Activated T-helper 17 cell treated with anti-CD3 and anti-CD28 coated beads, Interleukin-2, amount 50 U/mL, for 72 hours (primary cell): ENCODE data around the gene COQ2. TPM values are rescaled to one million over a fixed set of nuclear protein-coding genes. Genes with fewer than 3 reads are reported as not detected.
"Not testable (repeated sequence)": the region's sequence is repeated elsewhere in the genome, so short reads cannot be mapped to it uniquely, and the experiment has no call there.

ENCODE experiments used
- ATAC-seq: fragments of 150-1000 bp; cut with Tn5 transposase; replicated peaks from 2 replicates; pipeline ENCODE4 v1.10.0; 2021; ENCODE audit warnings: mild to moderate bottlenecking, moderate library complexity
- H3K27ac Mint-ChIP-seq: one replicate; pipeline ENCODE4 v1.8.0; 2022; ENCODE audit warnings: mixed read lengths
- H3K27me3 Mint-ChIP-seq: one replicate; pipeline ENCODE4 v1.8.0; 2022; ENCODE audit warnings: mixed read lengths
- H3K36me3 Mint-ChIP-seq: one replicate; pipeline ENCODE4 v1.8.0; 2022; ENCODE audit warnings: low read depth, mild to moderate bottlenecking, mixed read lengths
- H3K4me1 Mint-ChIP-seq: one replicate; pipeline ENCODE4 v1.8.0; 2022; ENCODE audit warnings: mixed read lengths
- H3K4me3 Mint-ChIP-seq: one replicate; pipeline ENCODE4 v1.8.0; 2022; ENCODE audit warnings: mild to moderate bottlenecking, mixed read lengths
- H3K9me3 Mint-ChIP-seq: one replicate; pipeline ENCODE4 v1.8.0; 2022; ENCODE audit warnings: mixed read lengths
- total RNA-seq, 2 donors: library from RNA; stranded (reverse); gene quantifications; one replicate each; pipeline ENCODE4 v1.2.3, GENCODE V29; 2022

COQ2 gene, protein sequence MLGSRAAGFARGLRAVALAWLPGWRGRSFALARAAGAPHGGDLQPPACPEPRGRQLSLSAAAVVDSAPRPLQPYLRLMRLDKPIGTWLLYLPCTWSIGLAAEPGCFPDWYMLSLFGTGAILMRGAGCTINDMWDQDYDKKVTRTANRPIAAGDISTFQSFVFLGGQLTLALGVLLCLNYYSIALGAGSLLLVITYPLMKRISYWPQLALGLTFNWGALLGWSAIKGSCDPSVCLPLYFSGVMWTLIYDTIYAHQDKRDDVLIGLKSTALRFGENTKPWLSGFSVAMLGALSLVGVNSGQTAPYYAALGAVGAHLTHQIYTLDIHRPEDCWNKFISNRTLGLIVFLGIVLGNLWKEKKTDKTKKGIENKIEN
- total RNA-seq = 10 to 100 TPM in 1 of 2 donors, 1 to 10 TPM in 1; 7.5 to 12.7 TPM

DNA sequence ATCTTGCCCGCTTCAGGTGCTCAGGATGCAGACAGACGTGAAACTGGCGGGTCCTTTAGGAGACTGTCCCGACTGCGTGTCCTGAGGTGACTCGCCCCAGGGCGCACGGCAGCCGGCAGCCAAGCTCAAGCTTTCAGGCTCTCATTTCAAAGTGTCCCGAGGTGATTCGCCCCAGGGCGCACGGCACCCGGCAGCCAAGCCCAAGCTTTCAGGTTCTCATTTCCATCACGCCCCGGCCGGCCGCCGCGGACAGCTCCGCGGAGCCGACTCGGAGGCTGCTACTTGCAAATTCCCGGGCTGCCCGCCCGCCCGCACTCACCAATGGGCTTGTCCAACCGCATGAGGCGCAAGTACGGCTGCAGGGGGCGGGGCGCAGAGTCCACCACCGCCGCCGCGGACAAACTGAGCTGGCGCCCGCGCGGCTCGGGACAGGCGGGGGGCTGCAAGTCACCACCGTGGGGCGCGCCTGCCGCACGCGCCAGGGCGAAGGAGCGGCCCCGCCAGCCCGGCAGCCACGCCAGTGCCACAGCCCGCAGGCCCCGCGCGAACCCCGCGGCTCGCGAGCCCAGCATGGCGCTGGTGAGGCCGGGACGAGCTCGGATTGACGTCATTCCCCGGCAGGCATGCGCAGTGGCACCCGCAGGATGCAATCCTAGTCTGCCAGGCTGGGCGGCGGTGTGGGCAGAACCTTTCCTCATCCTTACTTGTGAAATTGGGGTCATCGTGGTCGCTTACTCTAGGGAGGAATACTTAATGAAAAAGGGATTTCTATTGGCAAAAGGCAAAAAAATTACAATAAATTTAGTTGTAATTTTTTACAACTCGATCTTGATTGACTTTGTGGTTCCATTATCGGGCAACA, at the start of gene COQ2:
Gene COQ2 (minus strand): TSS at position 606 of the 862 bp plus-strand sequence. CDS start 34 bp downstream, at position 572.
- peaks cover 18% of the 10 kb centered on the region for H3K4me1 Mint-ChIP-seq
- H3K4me3 Mint-ChIP-seq = peak within 1 kb of the TSS; percentile 92
- no peaks in the 10 kb centered on the region for H3K36me3 Mint-ChIP-seq
- H3K9me3 Mint-ChIP-seq = no peaks in the 10 kb centered on the region
- no peaks in the 10 kb centered on the region for H3K27me3 Mint-ChIP-seq
- peak; percentile 94 for ATAC-seq
- peak within 1 kb of the TSS; percentile 93 for H3K27ac Mint-ChIP-seq

DNA sequence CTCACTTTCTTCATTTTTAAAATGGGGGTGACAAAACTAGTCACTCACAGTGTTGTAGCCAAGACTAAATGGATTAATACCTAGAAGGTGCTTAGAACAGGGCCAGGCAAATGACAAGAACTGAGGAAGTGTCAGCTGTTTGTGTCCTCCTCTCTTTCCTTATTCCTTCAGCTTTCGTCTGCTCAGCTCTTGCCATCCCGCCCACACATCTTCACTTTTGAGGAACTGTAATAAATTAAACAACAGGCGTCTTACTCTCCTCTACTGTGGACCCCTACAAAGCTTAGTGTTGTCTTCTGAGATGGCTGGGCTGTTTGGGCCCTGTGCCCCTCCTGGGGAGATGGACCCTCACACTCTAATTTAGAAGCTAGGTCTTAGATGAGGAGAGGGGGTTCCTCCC, 47.4 kb upstream of the COQ2 start:
- Mint-ChIP-seq H3K27me3 (peaks cover 3% of the 10 kb centered on the region), H3K4me3 (no peak overlapping the region), H3K9me3 (no peaks in the 10 kb centered on the region), H3K27ac (no peak overlapping the region), H3K36me3 (no peaks in the 10 kb centered on the region), H3K4me1 (peaks cover 30% of the 10 kb centered on the region)
- no peak for ATAC-seq

DNA sequence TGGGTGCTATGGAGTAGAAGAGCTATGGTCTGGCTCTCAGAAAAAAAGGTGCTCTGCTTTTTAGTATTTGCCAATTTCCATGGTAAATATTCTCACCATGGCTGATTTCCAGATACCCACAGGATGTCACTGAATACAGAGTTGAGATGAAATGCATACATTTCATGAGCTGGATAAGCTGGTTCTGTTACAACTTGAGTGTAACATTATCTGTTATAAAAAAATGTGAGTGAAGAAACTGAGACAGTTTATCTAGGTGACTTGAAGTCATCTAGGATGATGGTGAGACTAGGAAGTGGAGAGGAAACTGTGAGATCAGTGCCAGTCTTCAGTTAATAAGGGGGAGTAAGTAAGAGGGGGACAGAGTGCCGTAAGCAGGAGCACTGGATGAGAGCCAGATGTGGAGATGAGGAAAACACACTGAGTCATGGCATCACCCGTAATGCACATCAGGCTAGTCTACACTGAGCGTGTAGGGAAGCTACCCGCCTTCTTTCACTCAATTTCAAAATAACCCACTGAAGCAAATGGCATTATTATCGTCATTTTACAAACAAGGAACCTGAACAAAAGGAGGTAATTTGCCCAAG, 45.0 kb upstream of the COQ2 start:
- peak overlapping the region; percentile 13 for H3K27ac Mint-ChIP-seq
- no peaks in the 10 kb centered on the region for H3K36me3 Mint-ChIP-seq
- peaks cover 22% of the 10 kb centered on the region for H3K4me1 Mint-ChIP-seq
- H3K27me3 Mint-ChIP-seq = no peaks in the 10 kb centered on the region
- no peak overlapping the region for H3K4me3 Mint-ChIP-seq
- no peak for ATAC-seq
- H3K9me3 Mint-ChIP-seq = no peaks in the 10 kb centered on the region

- H3K4me3 Mint-ChIP-seq = no peak overlapping the region
- no peaks in the 10 kb centered on the region for H3K36me3 Mint-ChIP-seq
- H3K27me3 Mint-ChIP-seq = no peaks in the 10 kb centered on the region
- H3K27ac Mint-ChIP-seq = no peak overlapping the region
- peaks cover 17% of the 10 kb centered on the region for H3K4me1 Mint-ChIP-seq
- ATAC-seq = no peak
- no peaks in the 10 kb centered on the region for H3K9me3 Mint-ChIP-seq
Measured at GRCh38 chr4:83328521-83329187, 44.1 kb upstream of the COQ2 start.

DNA sequence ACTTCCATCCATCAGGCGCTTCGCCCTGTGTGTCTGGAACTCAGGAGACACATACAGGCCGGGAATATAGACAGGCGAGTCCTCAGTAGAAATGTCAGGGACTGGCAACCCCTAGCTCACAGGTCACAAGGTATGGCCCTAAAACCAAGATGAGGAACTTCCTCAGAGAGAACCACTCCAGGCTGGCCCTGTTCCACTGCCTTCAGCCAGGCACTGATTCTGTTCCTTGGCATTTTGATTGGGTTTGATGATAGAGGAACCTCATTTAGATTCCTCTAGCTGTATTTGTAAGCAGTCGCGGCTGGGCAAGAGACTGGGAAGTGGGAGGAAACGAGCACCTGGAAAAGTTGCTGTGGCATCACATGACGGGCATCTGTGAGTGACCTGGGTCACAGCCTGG, 41.9 kb upstream of the COQ2 start:
- ATAC-seq = no peak

DNA sequence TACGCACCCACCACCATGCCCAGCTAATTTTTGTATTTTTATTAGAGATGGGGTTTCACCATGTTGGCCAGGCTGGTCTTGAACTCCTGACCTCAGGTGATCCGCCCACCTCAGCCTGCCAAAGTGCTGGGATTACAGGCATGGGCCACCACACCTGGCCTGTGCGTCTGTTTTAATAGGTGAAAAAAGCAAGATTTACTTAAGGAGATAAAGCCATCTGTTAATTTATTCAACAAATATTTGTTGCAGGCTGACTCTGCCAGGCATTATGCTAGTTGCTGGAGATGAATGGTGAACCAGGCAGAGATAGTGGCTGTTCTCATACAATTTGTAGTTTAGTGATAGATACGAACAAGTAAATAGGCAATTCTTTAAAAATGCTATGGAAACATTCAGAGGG, 40.7 kb upstream of the COQ2 start:
- Mint-ChIP-seq H3K36me3 (peaks cover 14% of the 10 kb centered on the region), H3K4me1 (peaks cover 22% of the 10 kb centered on the region)
- not testable (repeated sequence) for ATAC-seq, H3K27me3 Mint-ChIP-seq, H3K27ac Mint-ChIP-seq, H3K9me3 Mint-ChIP-seq, H3K4me3 Mint-ChIP-seq

More for the DNA sequence above, 41.9 kb upstream of the COQ2 start:
- H3K9me3 Mint-ChIP-seq = no peaks in the 10 kb centered on the region
- H3K4me1 Mint-ChIP-seq = peaks cover 17% of the 10 kb centered on the region
- H3K27ac Mint-ChIP-seq = no peak overlapping the region
- peaks cover 6% of the 10 kb centered on the region for H3K36me3 Mint-ChIP-seq
- no peak overlapping the region for H3K4me3 Mint-ChIP-seq
- no peaks in the 10 kb centered on the region for H3K27me3 Mint-ChIP-seq

GRCh38 chr4:83323136-83323535, 38.5 kb upstream of the COQ2 start:
- ATAC-seq = no peak
- Mint-ChIP-seq H3K27me3 (no peaks in the 10 kb centered on the region), H3K4me3 (no peak overlapping the region), H3K4me1 (peaks cover 5% of the 10 kb centered on the region), H3K36me3 (peaks cover 34% of the 10 kb centered on the region), H3K27ac (no peak overlapping the region), H3K9me3 (no peaks in the 10 kb centered on the region)

DNA sequence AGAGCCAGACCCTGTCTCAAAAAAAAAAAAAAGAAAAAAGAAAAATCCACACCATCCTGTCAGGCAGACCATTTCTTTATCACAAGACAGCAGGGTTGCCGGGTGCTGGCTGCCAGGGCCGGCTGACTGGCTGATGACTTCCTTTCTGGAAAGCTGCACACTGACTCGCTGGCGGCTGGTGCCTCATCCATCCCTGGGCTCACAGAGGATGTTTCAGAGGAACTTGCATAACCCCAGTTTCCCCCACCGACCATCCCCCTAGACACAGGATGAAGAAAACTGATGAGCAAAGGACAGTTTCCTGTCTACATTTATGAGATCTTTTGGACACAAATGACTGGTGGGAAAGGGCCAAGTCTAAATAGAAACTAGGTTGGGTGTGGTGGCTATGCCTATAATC, 36.0 kb upstream of the COQ2 start:
- Mint-ChIP-seq H3K27ac (no peak overlapping the region), H3K9me3 (no peaks in the 10 kb centered on the region), H3K36me3 (peaks cover 59% of the 10 kb centered on the region), H3K4me3 (no peak overlapping the region), H3K27me3 (no peaks in the 10 kb centered on the region), H3K4me1 (peaks cover 5% of the 10 kb centered on the region)
- ATAC-seq = peak; percentile 56

DNA sequence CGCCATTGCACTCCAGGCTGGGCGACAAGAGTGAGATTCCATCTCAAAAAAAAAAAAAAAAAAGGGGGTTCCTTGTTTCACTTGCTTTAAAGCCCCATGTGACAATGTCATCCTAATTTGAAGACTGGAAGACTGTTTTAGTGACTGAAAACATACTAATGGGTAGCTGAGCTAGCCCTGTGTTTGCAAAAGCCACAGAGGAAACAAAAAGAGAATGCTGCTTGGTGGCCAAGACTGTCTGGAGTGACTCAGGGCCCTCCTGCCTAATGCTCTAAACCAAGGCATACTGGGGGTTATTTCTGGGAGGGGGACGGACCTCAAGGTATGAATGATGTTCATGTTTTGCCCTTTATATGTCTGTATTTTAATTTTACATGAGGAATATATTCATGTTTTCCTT, 34.1 kb upstream of the COQ2 start:
- H3K4me3 Mint-ChIP-seq = no peak overlapping the region
- H3K27me3 Mint-ChIP-seq = no peaks in the 10 kb centered on the region
- H3K4me1 Mint-ChIP-seq = peaks cover 5% of the 10 kb centered on the region
- no peak overlapping the region for H3K27ac Mint-ChIP-seq
- H3K9me3 Mint-ChIP-seq = no peaks in the 10 kb centered on the region
- no peak for ATAC-seq
- H3K36me3 Mint-ChIP-seq = peaks cover 59% of the 10 kb centered on the region

- Mint-ChIP-seq H3K27ac (no peak overlapping the region), H3K4me3 (no peak overlapping the region), H3K36me3 (peaks cover 64% of the 10 kb centered on the region), H3K4me1 (peaks cover 5% of the 10 kb centered on the region), H3K27me3 (no peaks in the 10 kb centered on the region), H3K9me3 (no peaks in the 10 kb centered on the region)
- no peak for ATAC-seq
Measured at GRCh38 chr4:83317671-83318070, 33.1 kb upstream of the COQ2 start.

DNA sequence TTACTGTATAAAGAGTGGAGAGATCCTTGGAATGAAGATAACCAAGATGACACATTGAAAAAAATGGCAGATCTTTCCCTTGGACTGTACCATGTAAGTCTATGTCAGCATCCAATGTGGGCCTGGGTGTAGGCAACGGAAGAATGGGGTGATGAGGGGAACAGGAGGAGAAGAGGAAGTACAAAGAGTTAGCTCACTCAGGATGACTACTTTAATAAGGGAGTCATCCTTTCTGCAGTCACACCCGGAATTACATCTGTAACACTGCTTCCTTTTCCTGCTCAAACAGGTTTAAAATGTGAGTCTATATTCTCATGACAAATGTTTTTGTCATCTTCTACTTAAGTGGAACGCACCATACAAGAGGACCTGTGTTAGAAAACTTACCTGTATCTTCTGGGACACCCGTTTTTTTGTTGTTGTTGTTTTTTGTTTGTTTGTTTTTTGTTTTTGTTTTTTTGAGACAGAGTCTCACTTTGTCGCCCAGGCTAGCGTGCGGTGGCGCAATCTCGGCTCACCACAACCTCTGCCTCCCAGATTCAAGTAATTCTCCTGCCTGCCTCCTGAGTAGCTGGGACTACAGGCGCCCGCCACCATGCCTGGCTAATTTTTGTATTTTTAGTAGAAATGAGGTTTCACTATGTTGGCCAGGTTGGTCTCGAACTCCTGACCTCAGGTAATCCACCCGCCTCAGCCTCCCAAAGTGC, 32.0 kb upstream of the COQ2 start:
- H3K4me3 Mint-ChIP-seq = no peak overlapping the region
- ATAC-seq = no peak
- H3K27me3 Mint-ChIP-seq = no peaks in the 10 kb centered on the region
- H3K27ac Mint-ChIP-seq = no peak overlapping the region
- H3K9me3 Mint-ChIP-seq = no peaks in the 10 kb centered on the region
- peaks cover 67% of the 10 kb centered on the region for H3K36me3 Mint-ChIP-seq
- H3K4me1 Mint-ChIP-seq = peaks cover 5% of the 10 kb centered on the region

DNA sequence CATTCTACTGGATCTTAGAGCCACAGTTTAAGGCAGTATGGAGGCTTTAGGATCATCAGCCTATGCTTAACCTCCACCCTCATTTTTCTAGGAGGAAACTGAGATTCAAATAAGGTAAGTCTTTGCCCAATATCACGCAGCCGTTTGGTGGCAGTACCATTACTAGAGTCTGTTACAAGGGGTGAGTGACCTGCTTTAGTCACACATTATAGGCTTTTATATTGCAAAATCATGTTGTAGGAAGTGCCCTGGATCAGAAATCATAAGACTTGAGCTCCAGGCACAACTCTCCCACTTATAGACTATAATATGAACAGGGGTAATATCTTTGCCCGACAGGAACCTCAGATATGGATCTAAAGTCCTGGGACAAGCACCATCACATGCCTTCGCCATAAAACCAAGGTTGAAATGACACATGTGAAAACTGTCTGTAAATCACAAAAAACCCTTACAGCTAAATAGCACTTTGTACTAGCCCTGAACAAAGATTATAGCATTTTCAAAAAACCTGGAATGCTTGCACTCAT, 30.8 kb upstream of the COQ2 start:
- Mint-ChIP-seq H3K36me3 (peaks cover 69% of the 10 kb centered on the region), H3K9me3 (no peaks in the 10 kb centered on the region), H3K4me3 (no peak overlapping the region), H3K27ac (no peak overlapping the region), H3K27me3 (no peaks in the 10 kb centered on the region), H3K4me1 (no peaks in the 10 kb centered on the region)
- ATAC-seq = no peak

DNA sequence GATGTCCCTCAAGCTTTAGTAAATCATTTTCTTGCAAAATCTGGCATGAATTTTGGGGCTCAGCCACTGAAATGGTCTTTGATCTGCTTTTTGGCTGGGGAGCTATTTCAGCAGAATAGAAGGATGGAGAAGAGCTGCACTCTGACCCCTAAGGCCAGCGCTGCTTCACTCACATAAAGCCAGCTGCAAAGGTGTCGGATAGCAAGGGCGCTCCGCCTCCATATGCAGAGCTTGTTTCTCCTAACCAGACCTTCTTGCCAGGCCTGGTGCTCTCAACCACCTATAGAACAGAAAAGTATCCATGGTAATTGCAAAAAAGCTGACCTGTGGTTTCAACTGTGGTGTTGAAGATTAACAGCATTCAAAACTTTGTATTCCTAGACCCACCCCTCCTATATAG, 24.1 kb upstream of the COQ2 start:
- H3K36me3 Mint-ChIP-seq = peaks cover 61% of the 10 kb centered on the region

More for the DNA sequence above, 24.1 kb upstream of the COQ2 start:
- H3K27me3 Mint-ChIP-seq = no peaks in the 10 kb centered on the region
- H3K27ac Mint-ChIP-seq = no peak overlapping the region
- H3K4me1 Mint-ChIP-seq = peaks cover 4% of the 10 kb centered on the region
- ATAC-seq = no peak
- H3K4me3 Mint-ChIP-seq = no peak overlapping the region
- no peaks in the 10 kb centered on the region for H3K9me3 Mint-ChIP-seq
